Osteoblast (primary cell): ENCODE data around the gene CPNE9. TPM values are rescaled to one million over a fixed set of nuclear protein-coding genes. Genes with fewer than 3 reads are reported as not detected.
A peak's percentile ranks its signal among the peaks of the same experiment; 100 is the strongest.

Source experiments
- DNase-seq: peaks from one replicate; pipeline ENCODE4 v3.0.0; 2011; ENCODE audit warnings: low spot score, mixed read lengths; ENCODE audit not compliant: insufficient read length; ENCODE audit errors: missing footprints
- H2AFZ ChIP-seq: 2 replicates; pipeline ENCODE4 v1.6.0; 2011; ENCODE audit warnings: mild to moderate bottlenecking, low read length
- H3K27ac ChIP-seq: 2 replicates; pipeline ENCODE4 v1.5.1; 2011; ENCODE audit warnings: mild to moderate bottlenecking, low read depth, low read length, moderate library complexity
- H3K27me3 ChIP-seq: 2 replicates; pipeline ENCODE4 v1.6.0; 2012; ENCODE audit warnings: mild to moderate bottlenecking, control low read depth, inconsistent platforms, low read length, moderate library complexity; ENCODE audit not compliant: insufficient read depth
- H3K36me3 ChIP-seq: 2 replicates; pipeline ENCODE4 v1.5.1; 2011; ENCODE audit warnings: mild to moderate bottlenecking, low read length, control low read depth, moderate library complexity; ENCODE audit not compliant: insufficient read depth
- H3K4me1 ChIP-seq: 2 replicates; pipeline ENCODE4 v1.5.1; 2011; ENCODE audit warnings: mild to moderate bottlenecking, low read length, control low read depth, moderate library complexity; ENCODE audit not compliant: insufficient read depth
- H3K4me2 ChIP-seq: 2 replicates; pipeline ENCODE4 v1.6.0; 2011; ENCODE audit warnings: mild to moderate bottlenecking, low read length; ENCODE audit not compliant: insufficient read depth
- H3K4me3 ChIP-seq: fragments of 200-600 bp; sonication (generic); 3 replicates; pipeline ENCODE4 v1.5.1; 2012; ENCODE audit warnings: mild to moderate bottlenecking, low read length, inconsistent platforms; ENCODE audit not compliant: insufficient read depth
- H3K79me2 ChIP-seq: 2 replicates; pipeline ENCODE4 v1.6.0; 2012; ENCODE audit warnings: mild to moderate bottlenecking, low read length, control low read depth, inconsistent platforms; ENCODE audit not compliant: insufficient read depth
- H3K9me3 ChIP-seq: 2 replicates; pipeline ENCODE4 v1.5.1; 2011; ENCODE audit warnings: low read depth, low read length, control low read depth
- H4K20me1 ChIP-seq: 2 replicates; pipeline ENCODE4 v1.6.0; 2012; ENCODE audit warnings: mild to moderate bottlenecking, low read length, control low read depth; ENCODE audit not compliant: insufficient read depth
- CTCF ChIP-seq: IDR thresholded peaks from 2 replicates; pipeline ENCODE4 v1.5.1; 2011; ENCODE audit warnings: mild to moderate bottlenecking, low read depth, low read length, moderate library complexity; ENCODE audit errors: extremely low read depth
- total RNA-seq: library from RNA; depleted of rRNA; stranded (reverse); fragments of >200 nt; gene quantifications from 2 replicates; pipeline ENCODE4 v1.2.3, GENCODE V29; 2012

CPNE9 gene
- total RNA-seq, 1 donor = not detected

DNA sequence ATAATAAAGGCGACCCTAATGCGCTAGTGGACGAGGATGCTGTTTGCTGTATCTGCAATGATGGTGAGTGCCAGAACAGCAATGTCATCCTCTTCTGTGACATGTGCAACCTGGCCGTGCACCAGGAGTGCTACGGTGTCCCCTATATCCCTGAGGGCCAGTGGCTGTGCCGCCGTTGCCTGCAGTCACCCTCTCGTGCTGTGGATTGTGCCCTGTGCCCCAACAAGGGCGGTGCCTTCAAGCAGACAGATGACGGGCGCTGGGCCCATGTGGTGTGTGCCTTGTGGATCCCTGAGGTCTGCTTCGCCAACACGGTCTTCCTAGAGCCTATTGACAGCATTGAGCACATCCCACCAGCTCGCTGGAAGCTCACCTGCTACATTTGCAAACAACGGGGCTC, 35.5 kb downstream of the CPNE9 start:
- DNase-seq = peak; percentile 18
- no peak for TF ChIP-seq CTCF
- H3K4me2 ChIP-seq = no peak overlapping the region
- H3K79me2 ChIP-seq = peaks cover 51% of the 10 kb centered on the region
- no peaks in the 10 kb centered on the region for H3K4me1 ChIP-seq
- H3K27ac ChIP-seq = no peak overlapping the region
- no peak overlapping the region for H2AFZ ChIP-seq
- peaks cover 28% of the 10 kb centered on the region for H4K20me1 ChIP-seq
- H3K27me3 ChIP-seq = no peaks in the 10 kb centered on the region
- H3K36me3 ChIP-seq = peaks cover 88% of the 10 kb centered on the region
- H3K9me3 ChIP-seq = no peaks in the 10 kb centered on the region
- no peak overlapping the region for H3K4me3 ChIP-seq

DNA sequence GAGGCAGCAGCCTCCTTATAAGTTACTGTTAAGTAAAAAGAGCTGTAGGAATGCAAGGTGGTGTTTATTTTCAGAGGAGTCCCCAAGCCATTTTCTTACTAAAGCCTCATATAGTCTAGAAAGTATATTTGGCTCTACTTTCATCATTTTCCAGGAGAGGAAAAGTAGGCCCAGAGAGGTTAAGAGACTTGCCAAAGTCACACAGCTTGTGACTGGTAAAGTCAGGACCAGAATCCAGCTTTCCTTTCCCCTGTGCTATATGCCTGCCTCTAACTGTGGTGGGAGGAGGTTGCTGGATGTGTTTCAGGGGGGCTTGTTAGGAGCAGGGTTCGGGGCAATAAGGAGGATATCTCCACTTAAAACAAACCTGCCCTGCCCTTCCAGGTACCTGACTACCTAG, 38.9 kb downstream of the CPNE9 start:
- Histone ChIP-seq H4K20me1 (peaks cover 13% of the 10 kb centered on the region), H2AFZ (no peak overlapping the region), H3K79me2 (peaks cover 21% of the 10 kb centered on the region), H3K4me2 (no peak overlapping the region), H3K4me1 (peaks cover 17% of the 10 kb centered on the region), H3K9me3 (no peaks in the 10 kb centered on the region), H3K4me3 (no peak overlapping the region), H3K27me3 (no peaks in the 10 kb centered on the region), H3K27ac (no peak overlapping the region), H3K36me3 (peaks cover 97% of the 10 kb centered on the region)
- no peak for TF ChIP-seq CTCF
- no peak for DNase-seq

DNA sequence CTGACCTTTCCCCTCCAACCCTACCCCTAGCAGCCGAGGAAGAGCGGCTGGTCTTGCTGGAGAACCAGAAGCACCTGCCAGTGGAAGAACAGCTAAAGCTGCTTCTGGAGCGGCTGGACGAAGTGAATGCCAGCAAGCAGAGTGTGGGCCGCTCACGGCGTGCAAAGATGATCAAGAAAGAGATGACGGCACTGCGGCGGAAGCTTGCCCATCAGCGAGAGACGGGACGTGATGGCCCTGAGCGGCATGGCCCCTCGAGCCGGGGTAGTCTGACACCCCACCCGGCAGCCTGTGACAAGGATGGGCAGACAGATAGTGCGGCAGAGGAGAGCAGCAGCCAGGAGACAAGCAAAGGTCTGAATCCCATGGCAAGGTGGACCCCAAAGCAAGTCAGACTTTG, 39.9 kb downstream of the CPNE9 start:
- Histone ChIP-seq H2AFZ (no peak overlapping the region), H3K27ac (no peak overlapping the region), H3K79me2 (peaks cover 17% of the 10 kb centered on the region), H4K20me1 (peaks cover 10% of the 10 kb centered on the region), H3K4me1 (peaks cover 17% of the 10 kb centered on the region), H3K4me3 (no peak overlapping the region), H3K27me3 (no peaks in the 10 kb centered on the region), H3K36me3 (peaks cover 97% of the 10 kb centered on the region), H3K4me2 (no peak overlapping the region), H3K9me3 (no peaks in the 10 kb centered on the region)
- DNase-seq = no peak
- TF ChIP-seq CTCF = no peak

DNA sequence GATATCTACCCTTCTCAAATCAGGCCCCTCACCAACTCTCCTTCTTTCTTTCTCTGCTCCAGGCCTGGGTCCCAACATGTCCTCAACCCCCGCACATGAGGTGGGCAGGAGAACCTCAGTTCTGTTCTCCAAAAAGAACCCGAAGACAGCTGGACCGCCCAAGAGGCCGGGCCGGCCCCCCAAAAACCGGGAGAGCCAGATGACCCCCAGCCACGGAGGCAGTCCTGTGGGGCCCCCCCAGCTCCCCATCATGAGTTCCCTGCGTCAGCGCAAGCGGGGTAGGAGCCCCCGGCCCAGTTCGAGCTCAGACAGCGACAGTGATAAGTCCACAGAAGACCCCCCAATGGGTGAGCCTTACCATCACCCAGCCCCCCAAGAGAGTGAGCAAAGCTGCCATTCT, 40.5 kb downstream of the CPNE9 start:
- Histone ChIP-seq H2AFZ (no peak overlapping the region), H3K36me3 (peaks cover 92% of the 10 kb centered on the region), H4K20me1 (peaks cover 10% of the 10 kb centered on the region), H3K9me3 (no peaks in the 10 kb centered on the region), H3K27ac (no peak overlapping the region), H3K4me3 (no peak overlapping the region), H3K79me2 (peaks cover 13% of the 10 kb centered on the region), H3K4me2 (no peak overlapping the region), H3K4me1 (peaks cover 19% of the 10 kb centered on the region), H3K27me3 (no peaks in the 10 kb centered on the region)
- TF ChIP-seq CTCF = no peak
- DNase-seq = no peak
